C4-2B (cell line): ENCODE measurements around the gene TDRD3.

Experiments
- H3K27ac ChIP-seq: fragments of 450-650 bp; 2 replicates; pipeline ENCODE4 v1.5.1; 2017
- CTCF ChIP-seq: fragments of 450-650 bp; conservative IDR thresholded peaks from 2 replicates; pipeline ENCODE4 v1.5.1; 2017; ENCODE audit warnings: mild to moderate bottlenecking
- ZFX ChIP-seq: fragments of 450-650 bp; IDR thresholded peaks from 2 replicates; pipeline ENCODE4 v1.6.1; 2017

Gene TDRD3

GRCh38 chr13:60463787-60464186, 66.8 kb downstream of the TDRD3 start:
- TF ChIP-seq CTCF (no peak), ZFX (no peak)
- no peak overlapping the region for H3K27ac ChIP-seq

- TF ChIP-seq ZFX (no peak), CTCF (no peak)
- no peak overlapping the region for H3K27ac ChIP-seq
Measured at GRCh38 chr13:60467098-60467497, 70.1 kb downstream of the TDRD3 start.

- no peak overlapping the region for H3K27ac ChIP-seq
- TF ChIP-seq ZFX (no peak), CTCF (no peak)
Measured at GRCh38 chr13:60479273-60479672, 82.3 kb downstream of the TDRD3 start.

GRCh38 chr13:60482012-60482411, 85.0 kb downstream of the TDRD3 start:
- no peak for TF ChIP-seq ZFX
- TF ChIP-seq CTCF, result no peak
- no peak overlapping the region for H3K27ac ChIP-seq

GRCh38 chr13:60484865-60485264, 87.8 kb downstream of the TDRD3 start:
- no peak overlapping the region for H3K27ac ChIP-seq
- TF ChIP-seq CTCF (no peak), ZFX (no peak)

GRCh38 chr13:60491531-60491930, 94.5 kb downstream of the TDRD3 start:
- no peak for TF ChIP-seq ZFX
- no peak for TF ChIP-seq CTCF
- no peak overlapping the region for H3K27ac ChIP-seq

GRCh38 chr13:60492187-60492586, 95.2 kb downstream of the TDRD3 start:
- TF ChIP-seq ZFX (no peak), CTCF (no peak)
- no peak overlapping the region for H3K27ac ChIP-seq
